ENCODE measurements around the gene OR4A47. TPM values are rescaled to one million over a fixed set of nuclear protein-coding genes. Genes with fewer than 3 reads are reported as not detected.
"Not testable (repeated sequence)": the region's sequence is repeated elsewhere in the genome, so short reads cannot be mapped to it uniquely, and the experiment has no call there.

OR4A47 gene, protein sequence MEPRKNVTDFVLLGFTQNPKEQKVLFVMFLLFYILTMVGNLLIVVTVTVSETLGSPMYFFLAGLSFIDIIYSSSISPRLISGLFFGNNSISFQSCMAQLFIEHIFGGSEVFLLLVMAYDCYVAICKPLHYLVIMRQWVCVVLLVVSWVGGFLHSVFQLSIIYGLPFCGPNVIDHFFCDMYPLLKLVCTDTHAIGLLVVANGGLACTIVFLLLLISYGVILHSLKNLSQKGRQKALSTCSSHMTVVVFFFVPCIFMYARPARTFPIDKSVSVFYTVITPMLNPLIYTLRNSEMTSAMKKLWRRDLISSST
- not detected in 2 replicates for total RNA-seq (2016; rRNA removed; fragmentation: Illumina TruSeq; extraction: Trizol)
- total RNA-seq (2016; cell fraction: cytosol; rRNA removed; fragmentation: Illumina TruSeq; extraction: Trizol; ENCODE audit: low read depth), result not detected in 2 replicates
- not detected in 2 replicates for total RNA-seq (2016; cell fraction: insoluble cytoplasmic fraction; rRNA removed; fragmentation: Illumina TruSeq; extraction: Trizol)
- total RNA-seq (2016; cell fraction: membrane; rRNA removed; fragmentation: Illumina TruSeq; extraction: Trizol), result not detected in 2 replicates
- total RNA-seq (2016; cell fraction: nucleus; rRNA removed; fragmentation: Illumina TruSeq; extraction: Trizol), result not detected in 2 replicates
- not detected in 2 replicates for polyA plus RNA-seq (2011; rRNA removed)
- not detected in 2 replicates for polyA plus RNA-seq (2011; cell fraction: cytosol; rRNA removed)
- not detected in 2 replicates for polyA plus RNA-seq (2011; cell fraction: nucleus; rRNA removed)
- not detected in 2 replicates for polyA plus RNA-seq (2012)
- polyA plus RNA-seq (2016; cell fraction: cytosol; fragmentation: Illumina TruSeq; extraction: Trizol; ENCODE audit: low read depth), result not detected in 2 replicates
- not detected in 2 replicates for polyA plus RNA-seq (2016; cell fraction: insoluble cytoplasmic fraction; fragmentation: Illumina TruSeq; extraction: Trizol; ENCODE audit: low read depth)
- polyA plus RNA-seq (2016; cell fraction: membrane; fragmentation: Illumina TruSeq; extraction: Trizol; ENCODE audit: low read depth), result not detected in 2 replicates
- polyA plus RNA-seq (2016; cell fraction: nucleus; fragmentation: Illumina TruSeq; extraction: Trizol; ENCODE audit: insufficient read depth, low read depth), result not detected in 2 replicates
- polyA minus RNA-seq (2011; rRNA and poly(A)+ RNA removed; ENCODE audit: low replicate concordance), result not detected in 2 replicates
- polyA minus RNA-seq (2011; cell fraction: cytosol; rRNA and poly(A)+ RNA removed), result not detected in 2 replicates
- not detected in 2 replicates for polyA minus RNA-seq (2011; cell fraction: nucleus; rRNA and poly(A)+ RNA removed)
- Bru-seq, nascent RNA, result not detected
- not detected for BruChase-seq, experiment 1, labeled RNA remaining after a 6-hour chase
- not detected for BruChase-seq, experiment 2, labeled RNA remaining after a 2-hour chase
- long read RNA-seq, experiment 1, result 0 reads
- long read RNA-seq, experiment 2, result 0 reads

DNA sequence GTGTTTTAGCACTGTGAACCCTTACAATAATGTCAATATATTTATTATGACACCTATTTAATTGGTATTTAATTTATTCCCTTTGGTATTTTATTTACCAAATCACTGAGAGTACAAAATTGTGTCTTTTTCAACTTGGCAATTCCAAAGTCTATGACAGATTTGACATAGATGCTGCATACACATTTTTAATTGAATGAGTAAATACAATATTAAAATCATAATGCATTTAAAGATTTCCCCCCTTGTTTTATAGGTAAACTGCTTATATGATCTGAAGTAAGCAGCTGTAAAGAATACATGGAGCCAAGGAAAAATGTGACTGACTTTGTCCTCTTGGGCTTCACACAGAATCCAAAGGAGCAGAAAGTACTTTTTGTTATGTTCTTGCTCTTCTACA is at the start of gene OR4A47:
Gene OR4A47, plus strand, starts transcription at position 301 of the 400 bp plus-strand sequence. Its CDS starts 0 bp downstream, at position 301.
- POLR2A ChIA-PET; H3K79me2 ChIP-seq (ENCODE audit: insufficient read depth, low read length); intact Hi-C loops (cut with micrococcal nuclease; ENCODE audit: unreplicated experiment); DNase-seq (ENCODE audit: low spot score); H2AFZ ChIP-seq (ENCODE audit: low read length); H3K9ac ChIP-seq (ENCODE audit: insufficient read depth, low read depth, low read length); H4K20me1 ChIP-seq (ENCODE audit: insufficient read depth, low read length); H3K4me1 ChIP-seq (ENCODE audit: insufficient read depth, low read length); in situ Hi-C loops (cut with HindIII; ENCODE audit: extremely low pct_ligation_motif_present, low pct_unique_long_range_greater_than_20kb); H3K27me3 ChIP-seq (ENCODE audit: control insufficient read depth in 1 of 2, insufficient read depth in 2 of 2, low read length in 2 of 2); ATAC-seq; FAIRE-seq; BruUV-seq (replicated peaks); H3K36me3 ChIP-seq (replicated peaks in 1 of 2; ENCODE audit: control insufficient read depth in 1 of 2, insufficient read depth in 2 of 2, low read length in 2 of 2); H3K4me3 ChIP-seq (replicated peaks in 1 of 3; ENCODE audit: insufficient read depth in 1 of 3, low read depth in 2 of 3, low read length in 3 of 3); CTCF ChIA-PET (ENCODE audit: low intra/inter-chr PET ratio, low total read pairs); H3K27ac ChIP-seq (ENCODE audit: extremely low read length, insufficient read depth, low read length); H3K4me2 ChIP-seq (ENCODE audit: low read depth, low read length): not testable (repeated sequence)
- H3K9me3 ChIP-seq (ENCODE audit: low read length), result peaks cover 29% of the 10 kb centered on the region

GRCh38 chr11:48455909-48456308 is 32.7 kb upstream of the OR4A47 start:
- intact Hi-C loops (cut with micrococcal nuclease; ENCODE audit: unreplicated experiment); ATAC-seq; H3K4me1 ChIP-seq (ENCODE audit: insufficient read depth, low read length); POLR2A ChIA-PET; in situ Hi-C loops (cut with HindIII; ENCODE audit: extremely low pct_ligation_motif_present, low pct_unique_long_range_greater_than_20kb); H3K4me2 ChIP-seq (ENCODE audit: low read depth, low read length); H4K20me1 ChIP-seq (ENCODE audit: insufficient read depth, low read length); FAIRE-seq; H2AFZ ChIP-seq (ENCODE audit: low read length); H3K36me3 ChIP-seq (replicated peaks in 1 of 2; ENCODE audit: control insufficient read depth in 1 of 2, insufficient read depth in 2 of 2, low read length in 2 of 2); H3K4me3 ChIP-seq (replicated peaks in 1 of 3; ENCODE audit: insufficient read depth in 1 of 3, low read depth in 2 of 3, low read length in 3 of 3); DNase-seq (ENCODE audit: low spot score); H3K9ac ChIP-seq (ENCODE audit: insufficient read depth, low read depth, low read length); H3K79me2 ChIP-seq (ENCODE audit: insufficient read depth, low read length); CTCF ChIA-PET (ENCODE audit: low intra/inter-chr PET ratio, low total read pairs); BruUV-seq (replicated peaks); H3K27me3 ChIP-seq (ENCODE audit: control insufficient read depth in 1 of 2, insufficient read depth in 2 of 2, low read length in 2 of 2); H3K27ac ChIP-seq (ENCODE audit: extremely low read length, insufficient read depth, low read length): not testable (repeated sequence)
- TF ChIP-seq CEBPB (IDR thresholded peaks at IDR 0.05; ENCODE audit: borderline replicate concordance, low read depth, low read length), result peak; percentile 49; the same call in 1 of the 2 replicates
- WGBS (ENCODE audit: low lambda C conversion rate), result 50% methylated on average over 2 of the region's 3 CpGs
- peaks cover 45% of the 10 kb centered on the region for H3K9me3 ChIP-seq (ENCODE audit: low read length)

- H3K27me3 ChIP-seq (ENCODE audit: control insufficient read depth in 1 of 2, insufficient read depth in 2 of 2, low read length in 2 of 2); H2AFZ ChIP-seq (ENCODE audit: low read length); BruUV-seq (replicated peaks); FAIRE-seq; H4K20me1 ChIP-seq (ENCODE audit: insufficient read depth, low read length); POLR2A ChIA-PET; H3K27ac ChIP-seq (ENCODE audit: extremely low read length, insufficient read depth, low read length); ATAC-seq; in situ Hi-C loops (cut with HindIII; ENCODE audit: extremely low pct_ligation_motif_present, low pct_unique_long_range_greater_than_20kb); H3K36me3 ChIP-seq (replicated peaks in 1 of 2; ENCODE audit: control insufficient read depth in 1 of 2, insufficient read depth in 2 of 2, low read length in 2 of 2); CTCF ChIA-PET (ENCODE audit: low intra/inter-chr PET ratio, low total read pairs); H3K4me2 ChIP-seq (ENCODE audit: low read depth, low read length); H3K79me2 ChIP-seq (ENCODE audit: insufficient read depth, low read length); intact Hi-C loops (cut with micrococcal nuclease; ENCODE audit: unreplicated experiment); DNase-seq (ENCODE audit: low spot score); H3K4me3 ChIP-seq (replicated peaks in 1 of 3; ENCODE audit: insufficient read depth in 1 of 3, low read depth in 2 of 3, low read length in 3 of 3); H3K9ac ChIP-seq (ENCODE audit: insufficient read depth, low read depth, low read length); H3K4me1 ChIP-seq (ENCODE audit: insufficient read depth, low read length): not testable (repeated sequence)
- 2% methylated on average over 2 of the region's 2 CpGs for WGBS (ENCODE audit: low lambda C conversion rate)
- peaks cover 32% of the 10 kb centered on the region for H3K9me3 ChIP-seq (ENCODE audit: low read length)
These were observed 14.6 kb upstream of the OR4A47 start for GRCh38 chr11:48473966-48474365.
